HG02885 (cell line): ENCODE results near the gene SYNE4.
A peak's percentile ranks its signal among the peaks of the same experiment; 100 is the strongest.
"Not testable (repeated sequence)": the region's sequence is repeated elsewhere in the genome, so short reads cannot be mapped to it uniquely, and the experiment has no call there.

ENCODE experiments used
- ATAC-seq: cut with Tn5 transposase; IDR thresholded peaks from one replicate; pipeline ENCODE4 v1.9.1; 2021; ENCODE audit warnings: mild to moderate bottlenecking; ENCODE audit not compliant: unreplicated experiment, poor library complexity

SYNE4 gene, protein sequence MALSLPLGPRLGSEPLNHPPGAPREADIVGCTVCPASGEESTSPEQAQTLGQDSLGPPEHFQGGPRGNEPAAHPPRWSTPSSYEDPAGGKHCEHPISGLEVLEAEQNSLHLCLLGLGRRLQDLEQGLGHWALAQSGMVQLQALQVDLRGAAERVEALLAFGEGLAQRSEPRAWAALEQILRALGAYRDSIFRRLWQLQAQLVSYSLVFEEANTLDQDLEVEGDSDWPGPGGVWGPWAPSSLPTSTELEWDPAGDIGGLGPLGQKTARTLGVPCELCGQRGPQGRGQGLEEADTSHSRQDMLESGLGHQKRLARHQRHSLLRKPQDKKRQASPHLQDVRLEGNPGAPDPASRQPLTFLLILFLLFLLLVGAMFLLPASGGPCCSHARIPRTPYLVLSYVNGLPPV

DNA sequence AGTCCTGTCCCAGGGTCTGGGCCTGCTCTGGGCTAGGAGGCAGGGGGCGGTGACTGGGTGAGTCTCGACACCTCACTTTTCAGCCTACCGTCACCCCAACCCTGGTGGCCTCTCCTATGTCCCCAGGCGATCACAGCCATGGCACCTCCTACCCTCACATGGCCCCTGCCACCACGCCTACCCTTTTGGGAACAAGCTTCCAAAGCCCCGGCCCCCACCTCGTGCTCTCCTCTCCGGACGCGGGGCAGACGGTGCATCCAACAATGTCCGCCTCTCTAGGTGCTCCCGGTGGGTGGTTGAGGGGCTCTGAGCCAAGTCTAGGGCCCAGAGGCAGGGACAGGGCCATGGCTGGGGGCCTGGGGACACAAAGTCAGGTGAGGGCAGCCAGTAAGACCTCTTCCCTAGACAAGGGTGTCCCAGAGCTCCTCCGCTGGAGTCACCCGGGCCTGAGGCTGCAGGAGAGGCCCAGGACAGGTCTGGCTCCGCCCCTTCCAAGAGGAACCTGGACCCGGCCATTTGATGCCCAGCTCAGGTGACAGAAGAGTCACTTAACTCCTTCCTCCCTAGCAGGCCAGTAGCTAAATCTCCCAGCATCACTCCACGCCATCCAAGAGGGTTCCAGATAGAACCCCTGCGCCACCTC lies at the start of gene SYNE4:
Gene SYNE4 (minus strand): TSS at position 478 of the 643 bp plus-strand sequence. CDS start 132 bp downstream, at position 346.
- no peak for ATAC-seq

GRCh38 chr19:36054733-36055686 lies 46.4 kb upstream of the SYNE4 start, which contains the start of gene WDR62:
Gene WDR62, plus strand, starts transcription at chr19:36054897. Its CDS starts 75 bp downstream, at chr19:36054972.
- peak; percentile 78 for ATAC-seq

- ATAC-seq: peak; percentile 84
Measured at GRCh38 chr19:36054119-36054732, 45.6 kb upstream of the SYNE4 start, which contains the start of gene THAP8. Gene THAP8, minus strand, starts transcription at chr19:36054285. Its CDS starts 68 bp downstream, at chr19:36054217.

DNA sequence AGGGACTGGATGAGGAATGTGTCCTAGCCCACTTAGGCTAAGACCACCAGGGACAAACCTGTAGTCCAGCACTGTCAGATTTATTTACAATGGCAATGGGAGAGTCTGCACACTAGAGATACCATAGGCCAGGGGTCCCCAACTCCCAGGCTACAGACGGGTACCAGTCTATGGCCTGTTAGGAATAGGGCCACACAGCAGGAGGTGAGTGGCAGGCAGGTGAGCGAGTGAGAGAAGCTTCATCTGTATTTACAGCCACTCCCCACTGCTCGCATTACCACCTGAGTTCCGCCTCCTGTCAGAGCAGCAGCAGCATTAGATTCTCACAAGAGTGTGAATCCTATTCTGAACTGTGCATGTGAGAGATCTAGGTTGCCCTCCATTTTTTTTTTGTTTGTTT lies 43.0 kb upstream of the SYNE4 start:
- no peak for ATAC-seq

GRCh38 chr19:36051236-36051635 lies 42.6 kb upstream of the SYNE4 start:
- no peak for ATAC-seq

GRCh38 chr19:36049080-36049698 lies 40.6 kb upstream of the SYNE4 start:
- ATAC-seq: no peak

DNA sequence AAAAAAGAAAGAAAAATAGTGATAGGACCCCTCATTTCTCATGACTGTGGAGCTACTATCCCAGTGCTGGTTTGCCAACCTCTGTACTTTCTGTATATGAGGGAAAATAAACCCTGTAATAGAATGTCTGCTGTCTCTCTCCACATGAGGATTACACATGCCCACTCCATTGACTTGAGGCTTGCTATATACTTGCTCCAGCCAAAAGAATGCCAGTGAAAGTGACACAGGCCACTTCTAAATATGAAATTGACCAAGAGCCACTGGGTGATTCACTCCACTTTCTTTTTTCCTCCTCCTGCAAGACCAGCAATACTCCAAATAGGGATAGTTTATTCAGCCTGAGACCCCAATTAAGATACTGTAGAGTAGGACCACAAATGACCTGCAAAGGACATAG lies 39.2 kb upstream of the SYNE4 start:
- no peak for ATAC-seq

- no peak for ATAC-seq
Measured at GRCh38 chr19:36046443-36047050, 37.9 kb upstream of the SYNE4 start.

DNA sequence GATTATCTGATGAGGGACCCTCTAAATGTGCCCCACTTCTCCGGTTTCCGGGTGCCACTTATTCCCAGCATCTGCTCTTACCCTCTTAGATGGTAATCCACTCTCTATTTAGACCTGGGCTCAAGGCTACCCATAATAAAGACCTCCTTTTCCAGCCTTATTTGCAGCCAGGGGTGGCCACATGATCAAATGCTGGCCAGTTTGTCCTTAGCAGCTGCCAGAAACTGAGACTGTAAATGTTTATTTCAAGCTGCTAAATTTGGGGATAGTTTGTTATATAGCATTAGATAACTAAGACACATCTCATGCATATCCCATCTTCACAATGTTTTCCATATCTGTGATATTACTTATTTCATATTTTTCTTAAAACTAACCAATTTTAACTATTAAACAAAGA lies 35.3 kb upstream of the SYNE4 start:
- ATAC-seq: no peak

DNA sequence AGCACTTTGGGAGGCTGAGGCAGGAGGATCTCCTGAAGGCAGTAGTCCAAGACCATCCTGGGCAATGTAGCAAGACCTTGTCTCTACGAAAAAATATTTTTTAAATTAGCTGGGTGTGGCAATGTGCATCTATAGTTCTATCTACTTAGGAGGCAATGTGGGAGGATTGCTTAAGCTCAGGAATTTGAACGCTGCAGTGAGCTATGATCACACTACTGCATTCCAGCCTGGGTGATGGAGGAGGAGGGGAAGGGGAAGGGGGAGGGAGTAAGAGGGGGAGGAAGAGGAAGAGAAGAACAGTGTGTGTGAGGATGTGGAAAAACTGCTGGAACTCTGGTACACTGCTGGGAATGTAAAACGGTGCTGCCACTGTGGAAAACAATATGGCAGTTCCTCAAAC lies 33.2 kb upstream of the SYNE4 start:
- no peak for ATAC-seq

DNA sequence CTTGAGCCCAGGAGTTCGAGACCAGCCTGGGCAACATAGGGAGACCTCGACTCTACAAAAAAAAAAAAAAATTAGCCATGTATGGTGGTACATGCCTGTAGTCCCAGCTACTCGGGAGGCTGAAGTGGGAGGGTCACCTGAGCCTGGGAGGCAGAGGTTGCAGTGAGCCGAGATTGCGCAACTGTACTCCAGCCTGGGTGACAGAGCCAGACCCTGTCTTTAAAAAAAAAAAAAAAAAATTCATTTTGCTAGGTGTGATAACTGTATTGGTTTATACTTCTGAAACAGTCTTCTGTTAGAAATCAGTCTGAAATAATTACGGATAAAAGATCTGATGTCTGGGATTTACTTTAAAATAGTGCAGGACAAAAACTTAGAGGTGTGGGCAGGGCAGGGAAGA lies 32.5 kb upstream of the SYNE4 start:
- ATAC-seq: not testable (repeated sequence)

DNA sequence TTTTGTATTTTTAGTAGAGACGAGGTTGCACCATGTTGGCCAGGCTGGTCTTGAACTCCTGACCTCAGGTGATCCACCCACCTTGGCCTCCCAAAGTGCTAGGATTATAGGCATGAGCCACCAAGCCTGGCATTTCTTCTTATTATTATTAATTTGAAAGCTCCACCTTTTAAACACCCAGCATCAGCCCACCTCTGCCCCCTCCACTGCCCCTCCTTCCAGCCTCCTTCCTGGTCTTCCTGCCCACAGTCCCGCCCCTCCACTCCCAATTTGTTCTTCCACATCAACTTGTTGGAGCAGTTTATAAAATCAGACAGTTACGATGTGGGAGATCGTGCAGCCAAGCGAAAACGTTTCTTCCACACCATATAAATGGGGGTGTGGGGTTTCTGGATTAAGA lies 31.9 kb upstream of the SYNE4 start:
- no peak for ATAC-seq

DNA sequence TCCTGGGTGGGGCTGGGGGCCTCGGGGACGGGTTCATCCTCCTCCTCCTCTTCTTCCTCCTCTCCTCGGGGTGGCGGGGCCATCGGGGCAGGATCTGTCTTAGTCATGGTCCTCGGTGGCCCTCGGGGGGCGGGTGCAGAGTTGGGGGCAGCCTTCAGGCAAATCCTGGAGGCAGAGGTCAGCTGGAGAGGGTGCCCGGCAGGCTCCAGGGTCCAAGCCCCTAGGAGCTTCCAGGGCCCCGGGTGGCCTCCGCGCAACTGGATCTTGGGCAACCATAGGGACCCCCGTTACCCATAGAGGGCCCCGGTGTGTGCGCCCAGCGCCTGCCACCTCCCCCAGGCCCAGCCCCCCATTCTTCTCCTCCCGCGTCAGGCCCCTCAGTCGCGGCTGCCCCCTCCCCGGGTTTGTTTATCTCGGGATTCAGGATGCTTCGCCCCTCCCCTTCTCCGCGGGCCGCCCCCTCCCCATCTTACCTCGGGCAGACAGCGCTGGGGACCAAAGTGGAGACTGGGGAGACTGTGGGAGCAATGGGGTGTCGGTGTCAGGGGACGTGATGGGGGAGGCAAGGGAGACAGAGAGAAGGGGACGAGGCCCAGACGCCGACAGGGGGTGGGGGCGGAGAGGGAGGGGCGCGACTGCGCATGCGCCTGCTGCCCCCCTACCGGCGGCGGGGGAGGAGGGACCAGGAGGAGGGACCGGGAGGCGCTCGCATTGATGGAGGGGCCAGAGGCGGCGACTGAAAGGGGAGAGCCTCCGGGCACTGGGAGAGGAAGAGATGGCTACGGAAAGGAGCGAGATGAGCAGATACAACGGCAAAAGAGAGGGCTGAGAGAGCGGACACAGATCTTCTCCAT lies 23.9 kb upstream of the SYNE4 start, which contains the start of gene CLIP3:
Gene CLIP3 (minus strand): TSS at position 623 of the 854 bp plus-strand sequence. CDS start 516 bp downstream, at position 107.
- no peak for ATAC-seq

DNA sequence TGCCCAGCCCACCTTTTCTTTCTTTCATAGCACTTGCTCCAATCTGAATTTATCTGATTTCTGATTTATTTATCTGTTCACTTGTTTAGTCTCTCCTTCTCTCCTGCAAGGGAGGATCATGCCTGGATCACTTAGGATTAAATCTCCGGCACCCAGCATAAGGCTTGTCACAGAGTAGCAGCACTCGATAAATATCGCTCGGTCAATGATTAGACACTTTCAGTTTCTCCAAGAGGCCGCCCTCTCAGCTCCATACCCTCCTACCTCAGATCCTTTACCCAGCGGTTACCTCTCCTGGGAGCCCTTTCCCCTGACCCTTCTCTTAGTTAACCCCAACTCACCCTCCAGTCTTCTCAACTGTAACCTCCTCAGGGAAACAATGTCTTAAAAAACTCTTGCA lies 22.7 kb upstream of the SYNE4 start:
- ATAC-seq: no peak

DNA sequence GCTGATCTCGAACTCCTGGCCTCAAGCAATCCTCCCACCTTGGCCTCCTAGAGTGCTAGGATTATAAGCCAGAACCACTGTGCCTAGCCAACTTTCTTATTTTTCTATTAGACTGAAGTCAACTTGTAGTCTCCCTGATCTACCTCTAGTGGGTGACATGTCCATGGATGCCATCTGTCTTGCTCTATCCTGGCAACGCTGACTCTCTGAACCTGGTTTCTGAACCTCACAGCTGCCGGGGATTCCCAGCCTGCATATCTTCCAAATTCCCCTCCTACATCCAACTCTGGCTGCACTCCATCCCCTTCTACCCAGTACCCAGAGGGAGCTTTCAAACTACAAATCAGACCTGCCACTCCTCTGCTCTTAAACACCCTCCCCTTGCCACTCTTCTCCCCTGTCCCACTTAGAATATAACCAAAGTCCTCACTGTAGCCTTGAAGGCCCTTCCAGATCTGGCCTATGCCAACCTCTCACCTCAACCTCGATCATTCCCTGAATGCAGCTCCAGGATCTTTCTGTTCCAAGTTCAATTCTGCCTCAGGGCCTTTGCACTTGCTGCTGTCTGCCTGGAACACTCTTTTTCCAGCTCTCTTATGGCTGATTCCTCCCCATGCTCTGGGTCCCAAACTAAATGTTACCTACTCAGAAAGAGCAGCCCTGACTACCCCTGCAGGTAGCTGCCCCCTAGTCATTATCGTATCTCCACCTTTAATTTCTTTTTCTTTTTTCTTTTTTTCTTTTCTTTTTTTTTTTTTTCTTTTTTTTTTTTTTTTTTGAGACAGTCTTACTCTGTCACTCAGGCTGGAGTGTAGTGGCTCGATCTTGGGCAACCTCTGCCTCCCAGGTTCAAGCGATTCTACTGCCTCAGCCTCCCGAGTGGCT lies 21.9 kb upstream of the SYNE4 start:
- ATAC-seq: no peak

DNA sequence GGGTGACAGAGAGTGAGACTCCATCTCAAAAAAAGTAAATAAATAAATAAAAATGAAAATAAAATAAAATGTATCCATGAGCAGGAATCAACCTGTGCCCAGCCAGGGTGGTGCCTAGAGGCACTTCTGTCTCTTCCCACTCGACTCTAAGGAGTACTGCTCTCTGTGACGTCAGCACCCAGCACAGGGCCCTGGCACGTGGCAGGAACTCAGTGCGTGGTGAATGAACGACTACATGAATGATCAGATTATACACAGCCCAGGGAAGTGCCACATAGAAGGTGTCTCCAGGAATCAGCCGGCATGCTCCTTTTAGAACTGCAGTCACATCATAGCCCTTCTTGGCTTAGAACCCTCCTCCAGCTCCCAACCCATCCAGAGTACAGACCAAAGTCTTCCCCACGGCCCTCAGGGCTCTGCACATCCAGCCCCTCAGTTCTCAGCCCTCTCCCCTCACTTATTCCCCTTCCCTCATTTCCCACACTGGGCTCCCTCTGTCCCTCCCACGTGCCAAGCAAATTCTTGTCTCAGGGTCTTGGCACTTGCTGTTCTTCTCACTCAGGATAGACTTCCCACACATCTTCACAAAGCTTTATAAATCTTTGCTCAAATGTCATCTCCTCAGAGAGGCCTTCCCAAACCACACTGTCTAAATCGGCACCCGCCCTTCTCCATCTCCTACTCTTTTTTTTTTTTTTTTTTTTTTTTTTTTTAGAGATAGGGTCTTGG lies 19.9 kb upstream of the SYNE4 start:
- no peak for ATAC-seq

GRCh38 chr19:36027696-36028095 lies 19.1 kb upstream of the SYNE4 start:
- no peak for ATAC-seq
